Hepatocyte (in vitro differentiated cells): ENCODE results near the gene CHORDC1.

ENCODE experiments used
- CTCF ChIP-seq: fragments of 200-600 bp; sonication (generic); IDR thresholded peaks from 2 replicates; pipeline ENCODE4 v1.5.1; 2016; ENCODE audit warnings: antibody characterized with exemption, mild to moderate bottlenecking; ENCODE audit not compliant: poor library complexity
- EZH2 ChIP-seq: fragments of 200-600 bp; sonication (generic); IDR thresholded peaks from 2 replicates; pipeline ENCODE4 v1.6.1; 2016; ENCODE audit warnings: antibody characterized with exemption, mild to moderate bottlenecking, borderline replicate concordance

GRCh38 chr11:90243534-90243933 is 20.7 kb upstream of the CHORDC1 start:
- no peak for TF ChIP-seq CTCF
- no peak for TF ChIP-seq EZH2
